HG03521 (cell line): ENCODE measurements around the gene ZSCAN22.
"Not testable (repeated sequence)": the region's sequence is repeated elsewhere in the genome, so short reads cannot be mapped to it uniquely, and the experiment has no call there.

Source experiments
- ATAC-seq: cut with Tn5 transposase; IDR thresholded peaks from one replicate; pipeline ENCODE4 v1.9.1; 2021; ENCODE audit warnings: mild to moderate bottlenecking, moderate library complexity; ENCODE audit not compliant: unreplicated experiment

ZSCAN22 gene

GRCh38 chr19:58368561-58369360, 42.0 kb downstream of the ZSCAN22 start:
- no peak for ATAC-seq

GRCh38 chr19:58372311-58373133, 45.7 kb downstream of the ZSCAN22 start:
- ATAC-seq, result no peak

- ATAC-seq, result no peak
These were observed 47.4 kb downstream of the ZSCAN22 start for GRCh38 chr19:58374200-58374599.

- not testable (repeated sequence) for ATAC-seq
These were observed 49.9 kb downstream of the ZSCAN22 start for GRCh38 chr19:58376724-58377123.

GRCh38 chr19:58379246-58379645, 52.5 kb downstream of the ZSCAN22 start:
- ATAC-seq, result no peak

- no peak for ATAC-seq
These were observed 53.4 kb downstream of the ZSCAN22 start for GRCh38 chr19:58380037-58380661.

- peak; percentile 75 for ATAC-seq
These were observed 54.1 kb downstream of the ZSCAN22 start, which contains the start of gene ZNF837 for GRCh38 chr19:58380662-58381459. Gene ZNF837, minus strand, starts transcription at chr19:58381030. Its CDS starts 11,698 bp downstream, at chr19:58369332.

GRCh38 chr19:58381460-58382212, 54.8 kb downstream of the ZSCAN22 start:
- no peak for ATAC-seq

GRCh38 chr19:58382997-58383603, 56.3 kb downstream of the ZSCAN22 start:
- ATAC-seq, result no peak

GRCh38 chr19:58385313-58385890, 58.6 kb downstream of the ZSCAN22 start:
- no peak for ATAC-seq

GRCh38 chr19:58385891-58386575, 59.2 kb downstream of the ZSCAN22 start:
- no peak for ATAC-seq

GRCh38 chr19:58386576-58387337, 60.0 kb downstream of the ZSCAN22 start, which contains the start of gene RPS5:
Gene RPS5, plus strand, starts transcription at chr19:58387269. Its CDS starts 869 bp downstream, at chr19:58388138.
- peak; percentile 82 for ATAC-seq

GRCh38 chr19:58387338-58388174, 60.8 kb downstream of the ZSCAN22 start:
- no peak for ATAC-seq

- ATAC-seq, result no peak
These were observed 61.4 kb downstream of the ZSCAN22 start for GRCh38 chr19:58388175-58388526.
